Panc1 (cell line): ENCODE data around the gene MGAT5. TPM values are rescaled to one million over a fixed set of nuclear protein-coding genes. Genes with fewer than 3 reads are reported as not detected.

Experiments used
- ATAC-seq: fragments of 200-7000 bp; cut with Tn5 transposase; 2 replicates; pipeline ENCODE4 v1.9.1; 2020; ENCODE audit warnings: mild to moderate bottlenecking, moderate library complexity
- BruUV-seq: library from RNA; stranded (reverse); fragments of 400-500 nt; replicated peaks from 2 replicates; lab custom pipeline; 2021; lab: Mats Ljungman, UMichigan
- CTCF ChIA-PET: fragments of 300-600 bp; sonication (Branson Sonifier 250); formaldehyde crosslinking; loops from one replicate; lab custom pipeline; 2022; ENCODE audit warnings: antibody characterized with exemption; lab: Charles Lee
- POLR2A ChIA-PET: fragments of 300-600 bp; sonication (Branson Sonifier 250); formaldehyde crosslinking; loops from one replicate; lab custom pipeline; 2022; ENCODE audit warnings: antibody characterized with exemption; lab: Charles Lee
- DNase-seq: peaks from one replicate; pipeline ENCODE4 v3.0.0-alpha.2; 2010; ENCODE audit warnings: low read depth, low spot score
- H3K27ac ChIP-seq: 2 replicates; pipeline ENCODE4 v1.5.1; 2011; ENCODE audit warnings: mild to moderate bottlenecking, low read length, inconsistent platforms
- H3K27me3 ChIP-seq: fragments of 200-500 bp; sonication (Bioruptor generic); 2 replicates; pipeline ENCODE4 v1.6.0; 2014; ENCODE audit warnings: low read length, inconsistent platforms; ENCODE audit not compliant: control insufficient read depth, insufficient read depth
- H3K36me3 ChIP-seq: fragments of 200-500 bp; sonication (Bioruptor generic); 2 replicates; pipeline ENCODE4 v1.5.1; 2014; ENCODE audit warnings: inconsistent platforms, mild to moderate bottlenecking, low read length, moderate library complexity; ENCODE audit not compliant: control insufficient read depth, insufficient read depth
- H3K4me1 ChIP-seq: 2 replicates; pipeline ENCODE4 v1.5.1; 2011; ENCODE audit warnings: inconsistent platforms, mild to moderate bottlenecking, low read length, moderate library complexity; ENCODE audit not compliant: control insufficient read depth, insufficient read depth
- H3K4me3 ChIP-seq, 2 experiments: 2 replicates each; pipeline ENCODE4 v1.5.1; 2011 to 2012; ENCODE audit warnings: low read depth in 2 of 2, low read length in 2 of 2, mild to moderate bottlenecking in 2 of 2, inconsistent platforms in 1 of 2, moderate library complexity in 1 of 2
- H3K9me3 ChIP-seq: fragments of 200-500 bp; sonication (Bioruptor generic); 2 replicates; pipeline ENCODE4 v1.5.1; 2014; ENCODE audit warnings: low read depth, mild to moderate bottlenecking, inconsistent platforms, low read length, moderate library complexity; ENCODE audit not compliant: control insufficient read depth, insufficient read depth
- POLR2AphosphoS5 ChIP-seq: IDR thresholded peaks from 2 replicates; pipeline ENCODE4 v1.6.1; 2012; ENCODE audit warnings: mild to moderate bottlenecking, low read depth, low read length, moderate library complexity
- SIN3A ChIP-seq: IDR thresholded peaks from 2 replicates; pipeline ENCODE4 v1.6.1; 2012; ENCODE audit warnings: low read depth, mild to moderate bottlenecking, low read length, moderate library complexity, borderline replicate concordance; ENCODE audit not compliant: insufficient read depth
- TCF7L2 ChIP-seq: IDR thresholded peaks from 2 replicates; pipeline ENCODE4 v1.6.1; 2011; ENCODE audit warnings: mild to moderate bottlenecking, low read depth, low read length, inconsistent platforms
- in situ Hi-C: cut with HindIII; loops from 2 replicates; pipeline ENCODE4 v1.10.0; 2016; ENCODE audit warnings: low sequenced_read_pairs, low pct_unique_long_range_greater_than_20kb
- intact Hi-C: fragments of 100-400 bp; cut with micrococcal nuclease; formaldehyde crosslinking; loops from one replicate; pipeline ENCODE4 v1.10.0; 2022; ENCODE audit not compliant: unreplicated experiment
- total RNA-seq: library from RNA; stranded (reverse); gene quantifications from one replicate; pipeline ENCODE4 v1.2.1, GENCODE V29; 2021; ENCODE audit not compliant: unreplicated experiment
- TF ChIP-seq, protein P1 (sequence below): fragments of 450-650 bp; IDR thresholded peaks from 2 replicates; pipeline ENCODE4 v1.5.1; 2017; ENCODE audit warnings: mild to moderate bottlenecking
- TF ChIP-seq, protein P2 (sequence below), 2 experiments: IDR thresholded peaks; 2 replicates each; pipeline ENCODE4 v1.6.1; 2011 to 2012; ENCODE audit warnings: low read depth in 2 of 2, control low read depth in 1 of 2, low read length in 1 of 2, mild to moderate bottlenecking in 1 of 2, moderate library complexity in 1 of 2; ENCODE audit not compliant: insufficient read depth in 1 of 2

The MGAT5 gene
- total RNA-seq, 1 experiment from 2014 or later = 22.1 TPM

DNA sequence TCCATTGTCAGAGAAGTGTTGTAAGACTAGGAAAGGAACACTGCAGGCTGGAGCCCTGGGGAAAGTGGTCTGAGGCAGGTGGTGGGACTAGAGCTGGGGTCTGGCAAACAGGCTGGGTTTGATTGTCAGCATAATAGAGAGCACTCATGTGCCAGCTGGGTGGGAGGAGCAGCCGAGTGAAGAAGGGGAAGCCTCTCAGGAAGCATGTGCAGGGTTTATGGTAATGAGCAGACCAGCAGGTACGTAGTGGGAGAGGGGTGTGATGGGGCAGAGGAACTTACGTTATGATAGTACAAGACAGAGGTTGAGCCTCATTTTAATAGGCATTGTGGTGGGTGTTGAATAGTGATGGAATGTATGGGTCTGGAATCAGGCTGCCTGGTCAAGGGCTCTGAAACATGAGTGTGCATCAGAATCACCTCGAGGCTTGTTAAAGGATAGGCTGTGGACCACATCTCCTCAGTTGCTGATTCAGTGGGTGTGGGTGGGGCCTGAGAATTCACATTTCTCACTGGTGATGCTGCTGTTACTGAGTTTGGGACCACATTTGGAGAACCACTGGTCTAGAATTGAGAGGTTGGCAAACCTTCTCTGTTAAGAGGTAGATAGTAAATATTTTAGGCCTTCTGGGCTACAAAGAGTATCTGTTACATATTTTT lies 1.7 kb upstream of the MGAT5 start:
- no peak for DNase-seq
- POLR2A ChIA-PET = no interaction called here
- ATAC-seq = no peak
- Histone ChIP-seq H3K27me3 (no peaks in the 10 kb centered on the region), H3K36me3 (no peaks in the 10 kb centered on the region), H3K4me1 (no peaks in the 10 kb centered on the region), H3K4me3 (no peak overlapping the region), H3K27ac (no peak overlapping the region), H3K9me3 (no peaks in the 10 kb centered on the region)
- no TSS peak for BruUV-seq
- in situ Hi-C loops = no loop called here
- CTCF ChIA-PET = no interaction called here
- intact Hi-C loops = no loop called here
- TF ChIP-seq, protein P1, sequence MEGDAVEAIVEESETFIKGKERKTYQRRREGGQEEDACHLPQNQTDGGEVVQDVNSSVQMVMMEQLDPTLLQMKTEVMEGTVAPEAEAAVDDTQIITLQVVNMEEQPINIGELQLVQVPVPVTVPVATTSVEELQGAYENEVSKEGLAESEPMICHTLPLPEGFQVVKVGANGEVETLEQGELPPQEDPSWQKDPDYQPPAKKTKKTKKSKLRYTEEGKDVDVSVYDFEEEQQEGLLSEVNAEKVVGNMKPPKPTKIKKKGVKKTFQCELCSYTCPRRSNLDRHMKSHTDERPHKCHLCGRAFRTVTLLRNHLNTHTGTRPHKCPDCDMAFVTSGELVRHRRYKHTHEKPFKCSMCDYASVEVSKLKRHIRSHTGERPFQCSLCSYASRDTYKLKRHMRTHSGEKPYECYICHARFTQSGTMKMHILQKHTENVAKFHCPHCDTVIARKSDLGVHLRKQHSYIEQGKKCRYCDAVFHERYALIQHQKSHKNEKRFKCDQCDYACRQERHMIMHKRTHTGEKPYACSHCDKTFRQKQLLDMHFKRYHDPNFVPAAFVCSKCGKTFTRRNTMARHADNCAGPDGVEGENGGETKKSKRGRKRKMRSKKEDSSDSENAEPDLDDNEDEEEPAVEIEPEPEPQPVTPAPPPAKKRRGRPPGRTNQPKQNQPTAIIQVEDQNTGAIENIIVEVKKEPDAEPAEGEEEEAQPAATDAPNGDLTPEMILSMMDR = no peak
- TF ChIP-seq TCF7L2 = no peak
- TF ChIP-seq, protein P2, sequence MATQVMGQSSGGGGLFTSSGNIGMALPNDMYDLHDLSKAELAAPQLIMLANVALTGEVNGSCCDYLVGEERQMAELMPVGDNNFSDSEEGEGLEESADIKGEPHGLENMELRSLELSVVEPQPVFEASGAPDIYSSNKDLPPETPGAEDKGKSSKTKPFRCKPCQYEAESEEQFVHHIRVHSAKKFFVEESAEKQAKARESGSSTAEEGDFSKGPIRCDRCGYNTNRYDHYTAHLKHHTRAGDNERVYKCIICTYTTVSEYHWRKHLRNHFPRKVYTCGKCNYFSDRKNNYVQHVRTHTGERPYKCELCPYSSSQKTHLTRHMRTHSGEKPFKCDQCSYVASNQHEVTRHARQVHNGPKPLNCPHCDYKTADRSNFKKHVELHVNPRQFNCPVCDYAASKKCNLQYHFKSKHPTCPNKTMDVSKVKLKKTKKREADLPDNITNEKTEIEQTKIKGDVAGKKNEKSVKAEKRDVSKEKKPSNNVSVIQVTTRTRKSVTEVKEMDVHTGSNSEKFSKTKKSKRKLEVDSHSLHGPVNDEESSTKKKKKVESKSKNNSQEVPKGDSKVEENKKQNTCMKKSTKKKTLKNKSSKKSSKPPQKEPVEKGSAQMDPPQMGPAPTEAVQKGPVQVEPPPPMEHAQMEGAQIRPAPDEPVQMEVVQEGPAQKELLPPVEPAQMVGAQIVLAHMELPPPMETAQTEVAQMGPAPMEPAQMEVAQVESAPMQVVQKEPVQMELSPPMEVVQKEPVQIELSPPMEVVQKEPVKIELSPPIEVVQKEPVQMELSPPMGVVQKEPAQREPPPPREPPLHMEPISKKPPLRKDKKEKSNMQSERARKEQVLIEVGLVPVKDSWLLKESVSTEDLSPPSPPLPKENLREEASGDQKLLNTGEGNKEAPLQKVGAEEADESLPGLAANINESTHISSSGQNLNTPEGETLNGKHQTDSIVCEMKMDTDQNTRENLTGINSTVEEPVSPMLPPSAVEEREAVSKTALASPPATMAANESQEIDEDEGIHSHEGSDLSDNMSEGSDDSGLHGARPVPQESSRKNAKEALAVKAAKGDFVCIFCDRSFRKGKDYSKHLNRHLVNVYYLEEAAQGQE (IDR thresholded peaks at IDR 0.05; ENCODE audit: insufficient read depth in 1 of 2, low read depth in 2 of 2, low read length in 1 of 2) = no peak
- TF ChIP-seq SIN3A = no peak
- no peak for TF ChIP-seq POLR2AphosphoS5

DNA sequence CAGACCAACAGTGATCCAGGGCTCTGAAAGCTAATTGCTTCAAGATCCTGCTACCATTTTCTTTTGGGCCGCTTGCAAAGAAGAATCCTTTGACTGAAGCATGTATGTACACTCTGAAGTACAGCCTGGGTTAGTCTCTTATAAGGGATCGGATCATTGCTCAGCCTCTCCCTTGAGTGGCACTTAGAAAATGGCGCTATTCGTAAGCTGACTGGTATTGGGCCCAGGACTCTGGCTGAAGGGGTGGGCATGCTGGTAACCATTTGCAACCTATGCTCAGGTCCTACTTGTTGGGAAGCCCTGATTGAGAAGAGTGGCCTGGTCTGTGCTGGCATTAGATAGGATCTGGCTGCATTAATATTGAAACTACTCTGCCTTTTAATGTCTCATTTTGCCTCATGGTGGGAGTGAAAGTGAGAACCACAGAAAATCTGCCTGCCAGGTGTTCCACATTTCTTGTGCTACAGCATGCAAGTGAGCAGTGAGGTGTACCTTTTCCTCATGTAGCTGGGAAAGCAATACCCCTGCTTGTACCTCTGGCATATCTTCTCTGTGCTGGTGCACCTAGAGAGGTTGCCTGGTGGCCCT lies 661 bp upstream of the MGAT5 start:
- no peaks in the 10 kb centered on the region for H3K36me3 ChIP-seq
- DNase-seq (no peak), ATAC-seq (no peak)
- intact Hi-C loops = no loop called here
- ChIA-PET CTCF (no interaction called here), POLR2A (no interaction called here)
- no peaks in the 10 kb centered on the region for H3K27me3 ChIP-seq
- no peak overlapping the region for H3K27ac ChIP-seq
- in situ Hi-C loops = no loop called here
- no TSS peak for BruUV-seq
- TF ChIP-seq POLR2AphosphoS5 = no peak
- no peak for TF ChIP-seq TCF7L2
- TF ChIP-seq, protein P2 (IDR thresholded peaks at IDR 0.05; ENCODE audit: insufficient read depth in 1 of 2, low read depth in 2 of 2, low read length in 1 of 2) = no peak
- TF ChIP-seq, protein P1 = no peak
- TF ChIP-seq SIN3A = no peak
- no peaks in the 10 kb centered on the region for H3K4me1 ChIP-seq
- H3K4me3 ChIP-seq = no peak overlapping the region
- H3K9me3 ChIP-seq = no peaks in the 10 kb centered on the region
